Measurements from ENCODE around the gene ARHGAP40. TPM values are rescaled to one million over a fixed set of nuclear protein-coding genes. Genes with fewer than 3 reads are reported as not detected.

The ARHGAP40 gene
- total RNA-seq, 1 donor from 2014 or later, result not detected

DNA sequence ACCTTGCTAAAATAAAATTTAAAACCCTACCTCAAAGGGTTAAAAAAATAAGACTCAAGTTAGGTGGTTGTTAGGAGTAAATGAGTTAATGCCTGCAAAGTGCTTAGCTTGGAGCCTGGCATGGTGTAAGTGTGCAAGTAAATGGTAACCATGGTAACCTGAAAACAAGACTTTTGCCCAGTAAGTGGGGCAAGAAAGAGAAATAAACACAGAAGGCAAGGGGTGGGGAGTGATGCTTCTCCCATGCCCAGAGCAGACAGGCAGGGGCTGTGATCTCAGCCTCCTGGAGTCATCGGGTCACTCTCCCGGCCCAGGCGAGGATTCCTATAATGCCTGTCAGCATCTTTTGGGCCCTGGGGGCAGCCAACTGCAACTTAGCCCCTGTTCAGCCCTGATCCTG, 63.5 kb downstream of the ARHGAP40 start:
- DNase-seq (ENCODE audit: extremely low spot score, unreplicated experiment), result no peak
- Mint-ChIP-seq H3K27me3 (ENCODE audit: unreplicated experiment) (peaks cover 46% of the 10 kb centered on the region), H3K4me3 (ENCODE audit: unreplicated experiment) (no peak overlapping the region)

DNA sequence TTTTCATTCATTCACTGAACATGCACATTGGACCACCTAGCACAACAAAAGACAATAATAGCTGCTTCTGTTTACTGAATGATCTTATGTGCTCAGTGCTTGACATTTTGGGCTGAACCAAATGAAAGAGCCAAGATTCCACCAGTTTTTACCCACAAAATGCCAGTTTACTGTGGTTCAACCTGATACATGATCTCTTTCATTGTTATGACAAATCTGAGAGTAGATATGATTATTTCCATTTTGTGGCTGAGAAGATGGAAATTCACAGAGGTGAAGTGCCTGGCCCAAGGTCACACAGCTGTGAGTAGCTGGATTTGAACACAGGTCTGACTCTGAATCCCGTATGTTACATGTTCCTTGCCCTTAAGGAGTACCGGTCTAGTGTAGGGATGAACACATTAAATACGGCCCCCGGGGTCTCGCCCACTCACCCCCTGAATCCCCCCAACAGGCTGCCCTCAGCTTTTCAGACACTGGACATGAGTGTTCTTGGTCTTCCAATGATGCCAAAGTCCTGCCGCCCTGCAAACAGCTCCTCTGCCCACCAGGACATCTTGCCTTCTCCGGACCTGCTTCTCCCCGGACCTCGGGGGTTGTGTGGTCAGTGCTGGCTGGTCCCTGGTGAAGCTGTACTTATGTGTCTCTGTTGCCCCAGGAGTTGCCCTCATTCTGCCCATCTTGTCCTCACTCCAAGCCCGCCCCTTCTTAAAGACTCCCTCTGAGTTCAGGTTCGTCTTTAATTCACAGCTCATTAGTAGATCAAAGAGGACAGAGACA, 64.1 kb downstream of the ARHGAP40 start:
- Mint-ChIP-seq H3K27me3 (ENCODE audit: unreplicated experiment) (peaks cover 41% of the 10 kb centered on the region), H3K27ac (ENCODE audit: unreplicated experiment) (no peak overlapping the region), H3K4me3 (ENCODE audit: unreplicated experiment) (no peak overlapping the region), H3K36me3 (ENCODE audit: unreplicated experiment) (no peaks in the 10 kb centered on the region), H3K9me3 (ENCODE audit: unreplicated experiment) (no peaks in the 10 kb centered on the region), H3K4me1 (ENCODE audit: unreplicated experiment) (no peaks in the 10 kb centered on the region)
- DNase-seq (ENCODE audit: extremely low spot score, unreplicated experiment), result no peak
- TF ChIP-seq, protein P1, sequence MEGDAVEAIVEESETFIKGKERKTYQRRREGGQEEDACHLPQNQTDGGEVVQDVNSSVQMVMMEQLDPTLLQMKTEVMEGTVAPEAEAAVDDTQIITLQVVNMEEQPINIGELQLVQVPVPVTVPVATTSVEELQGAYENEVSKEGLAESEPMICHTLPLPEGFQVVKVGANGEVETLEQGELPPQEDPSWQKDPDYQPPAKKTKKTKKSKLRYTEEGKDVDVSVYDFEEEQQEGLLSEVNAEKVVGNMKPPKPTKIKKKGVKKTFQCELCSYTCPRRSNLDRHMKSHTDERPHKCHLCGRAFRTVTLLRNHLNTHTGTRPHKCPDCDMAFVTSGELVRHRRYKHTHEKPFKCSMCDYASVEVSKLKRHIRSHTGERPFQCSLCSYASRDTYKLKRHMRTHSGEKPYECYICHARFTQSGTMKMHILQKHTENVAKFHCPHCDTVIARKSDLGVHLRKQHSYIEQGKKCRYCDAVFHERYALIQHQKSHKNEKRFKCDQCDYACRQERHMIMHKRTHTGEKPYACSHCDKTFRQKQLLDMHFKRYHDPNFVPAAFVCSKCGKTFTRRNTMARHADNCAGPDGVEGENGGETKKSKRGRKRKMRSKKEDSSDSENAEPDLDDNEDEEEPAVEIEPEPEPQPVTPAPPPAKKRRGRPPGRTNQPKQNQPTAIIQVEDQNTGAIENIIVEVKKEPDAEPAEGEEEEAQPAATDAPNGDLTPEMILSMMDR (IDR thresholded peaks at IDR 0.05), result no peak

More for the DNA sequence above, 63.5 kb downstream of the ARHGAP40 start:
- no peaks in the 10 kb centered on the region for H3K4me1 Mint-ChIP-seq (ENCODE audit: unreplicated experiment)
- H3K36me3 Mint-ChIP-seq (ENCODE audit: unreplicated experiment), result no peaks in the 10 kb centered on the region
- no peak overlapping the region for H3K27ac Mint-ChIP-seq (ENCODE audit: unreplicated experiment)
- H3K9me3 Mint-ChIP-seq (ENCODE audit: unreplicated experiment), result no peaks in the 10 kb centered on the region
- TF ChIP-seq, protein P1 (IDR thresholded peaks at IDR 0.05), result no peak

DNA sequence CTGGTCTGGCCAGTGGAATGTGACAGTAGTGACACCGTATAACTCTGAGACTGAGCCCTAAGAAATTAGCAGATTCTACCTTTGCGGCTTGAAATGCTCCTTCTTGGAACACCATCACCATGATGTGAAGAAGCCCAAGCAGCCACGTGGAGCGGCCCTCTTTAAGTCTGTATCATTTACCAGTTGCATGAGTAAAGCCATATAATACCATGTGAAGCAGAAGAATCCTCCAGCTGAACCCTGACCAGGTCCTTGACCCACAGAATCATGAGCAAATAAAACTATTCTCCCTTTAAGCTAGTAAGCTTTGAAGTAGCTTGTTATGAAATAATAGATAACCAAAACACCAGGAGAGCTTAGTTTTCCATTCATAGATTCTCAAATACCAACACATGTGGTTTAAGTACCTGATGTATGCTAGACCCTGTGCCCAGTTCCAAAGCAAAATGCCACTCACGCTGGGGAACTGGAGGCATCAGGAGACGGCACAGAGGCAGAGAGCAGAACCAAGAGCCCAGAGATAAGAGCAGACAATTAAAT, 65.9 kb downstream of the ARHGAP40 start:
- TF ChIP-seq, protein P1 (IDR thresholded peaks at IDR 0.05), result no peak
- Mint-ChIP-seq H3K9me3 (ENCODE audit: unreplicated experiment) (no peaks in the 10 kb centered on the region), H3K4me1 (ENCODE audit: unreplicated experiment) (no peaks in the 10 kb centered on the region), H3K27me3 (ENCODE audit: unreplicated experiment) (peaks cover 46% of the 10 kb centered on the region), H3K27ac (ENCODE audit: unreplicated experiment) (no peak overlapping the region), H3K36me3 (ENCODE audit: unreplicated experiment) (no peaks in the 10 kb centered on the region), H3K4me3 (ENCODE audit: unreplicated experiment) (no peak overlapping the region)
- DNase-seq (ENCODE audit: extremely low spot score, unreplicated experiment), result no peak

DNA sequence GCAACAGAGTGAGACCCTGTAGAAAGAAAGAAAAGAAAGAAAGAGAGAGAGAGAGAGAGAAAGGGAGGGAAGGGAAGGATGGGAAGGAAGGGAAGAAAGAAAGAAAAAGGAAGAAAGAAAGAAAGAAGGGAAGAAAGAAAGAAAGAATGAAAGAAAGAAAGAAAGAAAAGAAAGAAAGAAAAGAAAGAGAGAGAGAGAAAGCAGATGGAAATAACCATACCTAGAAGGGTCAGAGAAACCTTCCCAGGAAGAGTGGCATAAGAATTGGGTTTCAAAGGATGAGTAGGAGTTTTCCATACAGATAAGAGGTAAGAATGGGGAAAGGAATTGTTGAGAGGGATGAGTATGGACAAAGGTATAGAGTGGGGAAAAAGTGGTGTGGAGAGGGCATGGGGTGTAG, 68.1 kb downstream of the ARHGAP40 start:
- H3K27me3 Mint-ChIP-seq (ENCODE audit: unreplicated experiment), result peaks cover 56% of the 10 kb centered on the region
- H3K36me3 Mint-ChIP-seq (ENCODE audit: unreplicated experiment), result no peaks in the 10 kb centered on the region
- TF ChIP-seq, protein P1 (IDR thresholded peaks at IDR 0.05), result no peak
- DNase-seq (ENCODE audit: extremely low spot score, unreplicated experiment), result no peak
- no peak overlapping the region for H3K27ac Mint-ChIP-seq (ENCODE audit: unreplicated experiment)
- H3K4me3 Mint-ChIP-seq (ENCODE audit: unreplicated experiment), result no peak overlapping the region
- peaks cover 9% of the 10 kb centered on the region for H3K4me1 Mint-ChIP-seq (ENCODE audit: unreplicated experiment)
- H3K9me3 Mint-ChIP-seq (ENCODE audit: unreplicated experiment), result no peaks in the 10 kb centered on the region

DNA sequence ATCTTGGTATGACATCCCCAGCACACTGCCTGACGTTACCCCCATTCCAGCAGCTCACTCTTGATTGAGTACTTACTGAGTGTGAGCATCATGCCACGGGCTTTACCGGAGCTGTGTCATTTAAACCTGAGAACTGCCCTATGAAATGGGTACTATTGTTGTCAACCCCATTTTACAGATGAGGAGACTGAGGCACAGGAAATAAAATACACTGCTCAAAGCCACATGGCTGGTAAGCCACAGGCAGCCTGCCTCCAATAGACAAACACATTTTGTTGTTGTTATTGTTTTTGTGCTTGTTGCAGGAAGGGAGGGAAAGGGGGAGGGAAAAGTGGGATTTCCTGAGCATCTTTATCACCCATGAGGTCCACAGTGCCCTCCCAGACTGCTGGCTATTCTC, 69.2 kb downstream of the ARHGAP40 start:
- Mint-ChIP-seq H3K27ac (ENCODE audit: unreplicated experiment) (no peak overlapping the region), H3K9me3 (ENCODE audit: unreplicated experiment) (no peaks in the 10 kb centered on the region), H3K36me3 (ENCODE audit: unreplicated experiment) (no peaks in the 10 kb centered on the region), H3K4me3 (ENCODE audit: unreplicated experiment) (no peak overlapping the region), H3K27me3 (ENCODE audit: unreplicated experiment) (peaks cover 50% of the 10 kb centered on the region), H3K4me1 (ENCODE audit: unreplicated experiment) (peaks cover 9% of the 10 kb centered on the region)
- TF ChIP-seq, protein P1 (IDR thresholded peaks at IDR 0.05), result no peak
- no peak for DNase-seq (ENCODE audit: extremely low spot score, unreplicated experiment)

Measured in osteocyte (in vitro differentiated cells).